Fibroblast of pulmonary artery (primary cell): Measurements from ENCODE around the gene ADORA2B.
"Not testable (repeated sequence)": the region's sequence is repeated elsewhere in the genome, so short reads cannot be mapped to it uniquely, and the experiment has no call there.

Source experiments
- DNase-seq: peaks from one replicate; pipeline ENCODE4 v3.0.0-alpha.2; 2010; ENCODE audit warnings: low read depth
- H3K4me3 ChIP-seq: replicated peaks from 2 replicates; pipeline ENCODE4 v1.5.1; 2011; ENCODE audit warnings: low read depth, mild to moderate bottlenecking, control low read depth, low read length, moderate library complexity
- TF ChIP-seq, protein P1 (sequence below): IDR thresholded peaks from 2 replicates; pipeline ENCODE4 v1.5.1; 2011; ENCODE audit warnings: mild to moderate bottlenecking, control low read depth, low read length, inconsistent platforms; ENCODE audit errors: missing control alignments

ADORA2B gene

DNA sequence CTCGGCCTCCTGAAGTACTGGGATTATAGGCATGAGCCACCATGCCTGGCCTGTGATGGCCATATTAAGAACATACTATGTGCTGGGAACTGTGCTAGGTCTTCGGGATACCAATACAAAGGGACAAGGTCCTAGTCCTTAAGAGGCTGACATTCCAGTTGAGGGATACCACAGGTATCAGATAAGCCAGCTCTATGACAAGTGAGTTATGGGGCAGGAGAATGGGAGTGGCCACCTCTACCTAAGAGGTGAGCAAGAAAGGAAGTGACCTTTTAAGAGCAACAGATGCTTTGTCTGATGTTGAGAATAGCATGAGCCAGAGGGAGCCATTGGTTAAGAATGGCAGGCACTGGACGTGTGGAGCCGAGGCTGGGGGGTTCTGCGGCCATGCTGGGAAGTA is 27.0 kb downstream of the ADORA2B start:
- no peak for DNase-seq
- no peak overlapping the region for H3K4me3 ChIP-seq
- TF ChIP-seq, protein P1, sequence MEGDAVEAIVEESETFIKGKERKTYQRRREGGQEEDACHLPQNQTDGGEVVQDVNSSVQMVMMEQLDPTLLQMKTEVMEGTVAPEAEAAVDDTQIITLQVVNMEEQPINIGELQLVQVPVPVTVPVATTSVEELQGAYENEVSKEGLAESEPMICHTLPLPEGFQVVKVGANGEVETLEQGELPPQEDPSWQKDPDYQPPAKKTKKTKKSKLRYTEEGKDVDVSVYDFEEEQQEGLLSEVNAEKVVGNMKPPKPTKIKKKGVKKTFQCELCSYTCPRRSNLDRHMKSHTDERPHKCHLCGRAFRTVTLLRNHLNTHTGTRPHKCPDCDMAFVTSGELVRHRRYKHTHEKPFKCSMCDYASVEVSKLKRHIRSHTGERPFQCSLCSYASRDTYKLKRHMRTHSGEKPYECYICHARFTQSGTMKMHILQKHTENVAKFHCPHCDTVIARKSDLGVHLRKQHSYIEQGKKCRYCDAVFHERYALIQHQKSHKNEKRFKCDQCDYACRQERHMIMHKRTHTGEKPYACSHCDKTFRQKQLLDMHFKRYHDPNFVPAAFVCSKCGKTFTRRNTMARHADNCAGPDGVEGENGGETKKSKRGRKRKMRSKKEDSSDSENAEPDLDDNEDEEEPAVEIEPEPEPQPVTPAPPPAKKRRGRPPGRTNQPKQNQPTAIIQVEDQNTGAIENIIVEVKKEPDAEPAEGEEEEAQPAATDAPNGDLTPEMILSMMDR: no peak

GRCh38 chr17:15972497-15972951 is 27.6 kb downstream of the ADORA2B start:
- TF ChIP-seq, protein P1: no peak
- no peak for DNase-seq
- H3K4me3 ChIP-seq: no peak overlapping the region

GRCh38 chr17:15973016-15973415 is 28.1 kb downstream of the ADORA2B start:
- DNase-seq: no peak
- H3K4me3 ChIP-seq: no peak overlapping the region
- TF ChIP-seq, protein P1: no peak

DNA sequence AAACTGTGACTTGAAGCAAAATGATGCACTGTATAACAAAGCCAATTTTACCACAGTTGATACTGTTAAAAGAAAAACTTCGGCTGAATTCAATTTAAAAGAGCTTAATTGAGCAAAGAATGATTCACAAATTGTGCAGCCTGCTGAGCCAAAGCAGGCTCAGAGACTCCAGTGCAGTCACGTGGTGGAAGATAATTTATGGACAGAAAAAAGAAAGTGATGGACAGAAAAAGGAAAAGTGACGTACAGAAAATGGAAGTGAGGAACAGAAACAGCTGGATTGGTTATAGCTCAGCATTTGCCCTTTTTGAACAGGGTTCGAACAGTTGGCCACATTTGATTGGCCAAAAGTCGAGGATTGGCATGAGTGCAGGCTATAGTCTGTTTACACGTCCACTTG is 28.9 kb downstream of the ADORA2B start:
- no peak overlapping the region for H3K4me3 ChIP-seq
- TF ChIP-seq, protein P1: no peak

DNA sequence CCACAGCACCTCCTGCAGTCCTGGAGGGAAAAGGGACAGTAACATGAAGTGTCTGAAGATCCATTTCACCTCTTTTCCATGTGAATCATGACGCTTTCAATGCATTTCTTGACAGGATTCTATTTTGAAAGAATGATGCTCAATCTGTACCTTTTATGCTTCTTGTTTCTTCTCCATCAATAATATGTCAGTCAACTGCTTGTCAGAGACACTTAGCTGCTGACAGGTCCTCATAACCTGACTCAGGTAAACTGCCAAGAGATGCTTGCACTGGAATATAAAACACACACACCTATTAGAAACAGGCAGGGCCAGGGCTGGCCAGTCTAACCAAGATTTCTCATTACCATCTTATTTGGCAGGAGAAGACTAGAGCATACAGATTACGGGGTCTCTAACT is 33.0 kb downstream of the ADORA2B start:
- DNase-seq: no peak
- TF ChIP-seq, protein P1: no peak
- H3K4me3 ChIP-seq: no peak overlapping the region

More for the DNA sequence above, 28.9 kb downstream of the ADORA2B start:
- DNase-seq: no peak

DNA sequence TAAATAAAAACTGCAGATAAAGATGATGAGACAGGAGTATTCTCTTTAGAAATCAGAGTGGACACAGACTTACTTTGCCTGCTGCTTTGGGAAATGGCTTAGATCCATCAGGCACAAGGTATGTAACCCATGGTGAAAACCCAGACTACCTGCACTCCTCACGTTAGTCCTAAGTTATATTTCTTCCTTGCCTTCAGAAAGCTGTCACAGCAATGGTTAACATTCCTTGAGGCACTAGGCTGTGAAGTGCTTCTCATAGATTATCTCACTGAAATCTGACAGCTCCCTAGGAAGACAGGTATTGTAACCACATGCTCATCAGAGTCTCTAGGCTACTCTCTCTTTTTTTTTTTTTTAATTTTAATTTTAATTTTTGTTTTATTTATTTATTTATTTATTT is 33.7 kb downstream of the ADORA2B start:
- H3K4me3 ChIP-seq: no peak overlapping the region
- DNase-seq: no peak
- TF ChIP-seq, protein P1: no peak

DNA sequence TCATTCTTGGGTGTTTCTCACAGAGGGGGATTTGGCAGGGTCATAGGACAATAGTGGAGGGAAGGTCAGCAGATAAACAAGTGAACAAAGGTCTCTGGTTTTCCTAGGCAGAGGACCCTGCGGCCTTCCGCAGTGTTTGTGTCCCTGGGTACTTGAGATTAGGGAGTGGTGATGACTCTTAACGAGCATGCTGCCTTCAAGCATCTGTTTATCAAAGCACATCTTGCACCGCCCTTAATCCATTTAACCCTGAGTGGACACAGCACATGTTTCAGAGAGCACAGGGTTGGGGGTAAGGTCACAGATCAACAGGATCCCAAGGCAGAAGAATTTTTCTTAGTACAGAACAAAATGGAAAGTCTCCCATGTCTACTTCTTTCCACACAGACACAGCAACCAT is 34.1 kb downstream of the ADORA2B start:
- DNase-seq, H3K4me3 ChIP-seq: not testable (repeated sequence)
